Mesendoderm (in vitro differentiated cells): ENCODE data around the gene MT1A.

ENCODE experiments used
- DNase-seq: peaks from one replicate; pipeline ENCODE4 v3.0.0; 2013
- H2AK5ac ChIP-seq: 2 replicates; pipeline ENCODE4 v1.6.1; 2013; ENCODE audit warnings: low read length, inconsistent platforms
- H2BK120ac ChIP-seq: 2 replicates; pipeline ENCODE4 v1.6.1; 2013; ENCODE audit warnings: low read depth, mild to moderate bottlenecking, low read length, moderate library complexity, mixed read lengths
- H2BK15ac ChIP-seq: replicated peaks from 2 replicates; pipeline ENCODE4 v1.6.1; 2013; ENCODE audit warnings: low read depth, mild to moderate bottlenecking, moderate library complexity
- H2BK5ac ChIP-seq: 2 replicates; pipeline ENCODE4 v1.6.1; 2013; ENCODE audit warnings: low read length, inconsistent platforms
- H3K18ac ChIP-seq: 2 replicates; pipeline ENCODE4 v1.6.1; 2013; ENCODE audit warnings: mild to moderate bottlenecking, low read length, mixed read lengths
- H3K23ac ChIP-seq: one replicate; pipeline ENCODE4 v1.6.1; 2013; ENCODE audit warnings: low read length
- H3K27ac ChIP-seq: 2 replicates; pipeline ENCODE4 v1.5.1; 2013; ENCODE audit warnings: low read depth, mild to moderate bottlenecking, inconsistent platforms, low read length, moderate library complexity
- H3K27me3 ChIP-seq: 2 replicates; pipeline ENCODE4 v1.6.1; 2013; ENCODE audit warnings: low read length, control low read depth, mild to moderate bottlenecking, inconsistent platforms; ENCODE audit not compliant: insufficient read depth, poor library complexity
- H3K36me3 ChIP-seq: 2 replicates; pipeline ENCODE4 v1.6.1; 2013; ENCODE audit warnings: low read length, inconsistent platforms; ENCODE audit not compliant: control insufficient read depth, insufficient read depth
- H3K4ac ChIP-seq: one replicate; pipeline ENCODE4 v1.6.1; 2013; ENCODE audit warnings: low read depth, mild to moderate bottlenecking, low read length, moderate library complexity
- H3K4me1 ChIP-seq: 2 replicates; pipeline ENCODE4 v1.6.1; 2013; ENCODE audit warnings: low read depth, low read length, inconsistent platforms; ENCODE audit not compliant: control insufficient read depth
- H3K4me2 ChIP-seq: 2 replicates; pipeline ENCODE4 v1.6.1; 2013; ENCODE audit warnings: low read length
- H3K4me3 ChIP-seq: 2 replicates; pipeline ENCODE4 v1.5.1; 2013; ENCODE audit warnings: mild to moderate bottlenecking, low read length
- H3K56ac ChIP-seq: one replicate; pipeline ENCODE4 v1.6.1; 2013; ENCODE audit warnings: low read length
- H3K79me1 ChIP-seq: 2 replicates; pipeline ENCODE4 v1.6.1; 2013; ENCODE audit warnings: low read length, inconsistent platforms
- H3K79me2 ChIP-seq: 2 replicates; pipeline ENCODE4 v1.6.1; 2013; ENCODE audit warnings: mild to moderate bottlenecking, low read length; ENCODE audit not compliant: control insufficient read depth, insufficient read depth
- H3K9ac ChIP-seq: 2 replicates; pipeline ENCODE4 v1.6.1; 2013; ENCODE audit warnings: low read length, inconsistent platforms
- H4K5ac ChIP-seq: one replicate; pipeline ENCODE4 v1.6.1; 2013; ENCODE audit warnings: low read length
- H4K8ac ChIP-seq: one replicate; pipeline ENCODE4 v1.6.1; 2013; ENCODE audit warnings: low read depth, mild to moderate bottlenecking, control low read depth, low read length, moderate library complexity
- WGBS: extraction: QIAGEN DNeasy Blood & Tissue Kit; methylation state at CpG from one replicate; pipeline ENCODE4 v1.1.7; 2013; ENCODE audit warnings: low lambda C conversion rate, missing lambda C conversion rate; ENCODE audit not compliant: insufficient coverage; ENCODE audit errors: extremely low coverage; 5-methylcytosine and 5-hydroxymethylcytosine counted together

MT1A gene

DNA sequence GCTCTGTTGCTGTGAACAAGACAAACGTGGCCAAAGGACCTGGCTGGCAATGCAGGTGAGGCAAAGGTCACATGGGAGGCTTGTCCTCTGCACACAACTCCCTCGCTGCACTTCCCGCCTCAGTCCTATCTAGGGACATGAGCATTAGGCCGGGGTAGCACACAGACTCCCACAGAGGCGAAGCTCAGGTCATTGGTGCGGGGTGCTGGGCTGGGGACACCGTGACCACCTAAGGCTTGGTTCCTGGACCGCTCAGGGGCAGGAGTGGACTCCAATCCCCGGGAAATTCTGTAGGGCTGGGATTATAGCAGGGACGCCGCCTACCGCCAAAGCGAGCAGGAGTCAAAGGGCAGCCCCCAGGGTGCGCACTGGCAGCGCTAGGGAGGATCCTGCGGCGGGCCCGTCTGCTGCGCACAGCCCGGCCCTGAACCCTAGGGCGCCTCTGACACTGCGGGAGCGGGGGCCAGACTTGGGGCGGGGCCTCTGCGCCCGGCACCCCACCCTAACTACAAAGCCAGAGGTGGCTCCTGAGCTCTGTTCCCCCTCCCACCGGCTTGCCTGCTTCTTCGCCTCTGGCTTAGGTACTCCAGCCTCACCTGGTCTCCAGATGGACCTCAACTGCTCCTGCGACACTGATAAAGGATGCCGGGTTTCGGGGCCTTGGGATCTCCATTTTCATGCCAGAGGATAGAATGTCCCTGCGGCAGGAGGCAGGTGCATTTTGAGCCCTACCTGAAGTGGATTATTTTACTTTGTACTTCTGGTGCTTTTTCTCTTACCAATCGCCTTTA, 9.4 kb downstream of the MT1A start:
- peak overlapping the region; percentile 81 for H3K23ac ChIP-seq
- no peak overlapping the region for H3K18ac ChIP-seq
- H4K8ac ChIP-seq: no peak overlapping the region
- no peak overlapping the region for H3K27ac ChIP-seq
- no peak overlapping the region for H2BK15ac ChIP-seq
- H3K4me3 ChIP-seq: no peak overlapping the region
- no peak for DNase-seq
- H2AK5ac ChIP-seq: no peak overlapping the region
- H3K4me2 ChIP-seq: no peak overlapping the region
- H3K4me1 ChIP-seq: no peaks in the 10 kb centered on the region
- WGBS: no CpG with 5 or more reads among the region's 33 CpGs
- no peak overlapping the region for H3K56ac ChIP-seq
- no peaks in the 10 kb centered on the region for H3K79me1 ChIP-seq
- H3K27me3 ChIP-seq: peaks cover 64% of the 10 kb centered on the region
- H2BK120ac ChIP-seq: no peak overlapping the region
- H2BK5ac ChIP-seq: no peak overlapping the region
- no peak overlapping the region for H3K4ac ChIP-seq
- no peaks in the 10 kb centered on the region for H3K79me2 ChIP-seq
- no peak overlapping the region for H4K5ac ChIP-seq
- H3K9ac ChIP-seq: no peak overlapping the region
- no peaks in the 10 kb centered on the region for H3K36me3 ChIP-seq

DNA sequence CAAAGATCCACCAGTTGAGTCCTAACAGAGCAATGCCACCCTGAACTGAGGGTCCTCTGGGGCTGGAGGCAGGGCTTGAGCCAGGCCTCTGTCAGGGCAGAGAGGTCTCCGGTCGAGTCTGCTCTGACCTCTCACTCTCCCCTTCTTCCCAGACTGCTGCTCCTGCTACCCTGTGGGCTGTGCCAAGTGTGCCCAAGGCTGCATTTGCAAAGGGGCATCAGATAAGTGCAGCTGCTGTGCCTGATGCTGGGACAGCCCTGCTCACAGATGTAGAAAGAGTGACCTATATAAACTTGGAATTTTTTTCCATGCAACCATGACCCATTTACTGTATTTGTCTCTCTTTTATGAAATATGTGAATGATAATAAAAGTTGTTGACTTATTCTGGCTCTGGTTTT, 10.8 kb downstream of the MT1A start:
- no peak overlapping the region for H4K5ac ChIP-seq
- no peaks in the 10 kb centered on the region for H3K79me1 ChIP-seq
- no peak overlapping the region for H3K56ac ChIP-seq
- no peak overlapping the region for H4K8ac ChIP-seq
- H3K18ac ChIP-seq: no peak overlapping the region
- H3K4me3 ChIP-seq: no peak overlapping the region
- H3K9ac ChIP-seq: no peak overlapping the region
- DNase-seq: no peak
- no peak overlapping the region for H2AK5ac ChIP-seq
- no peak overlapping the region for H2BK15ac ChIP-seq
- H3K79me2 ChIP-seq: no peaks in the 10 kb centered on the region
- H2BK120ac ChIP-seq: no peak overlapping the region
- no peak overlapping the region for H3K27ac ChIP-seq
- H3K23ac ChIP-seq: no peak overlapping the region
- no peak overlapping the region for H3K4ac ChIP-seq
- H3K27me3 ChIP-seq: peaks cover 49% of the 10 kb centered on the region
- no peak overlapping the region for H2BK5ac ChIP-seq
- no CpG with 5 or more reads among the region's 2 CpGs for WGBS
- no peaks in the 10 kb centered on the region for H3K36me3 ChIP-seq
- no peak overlapping the region for H3K4me2 ChIP-seq
- no peaks in the 10 kb centered on the region for H3K4me1 ChIP-seq

DNA sequence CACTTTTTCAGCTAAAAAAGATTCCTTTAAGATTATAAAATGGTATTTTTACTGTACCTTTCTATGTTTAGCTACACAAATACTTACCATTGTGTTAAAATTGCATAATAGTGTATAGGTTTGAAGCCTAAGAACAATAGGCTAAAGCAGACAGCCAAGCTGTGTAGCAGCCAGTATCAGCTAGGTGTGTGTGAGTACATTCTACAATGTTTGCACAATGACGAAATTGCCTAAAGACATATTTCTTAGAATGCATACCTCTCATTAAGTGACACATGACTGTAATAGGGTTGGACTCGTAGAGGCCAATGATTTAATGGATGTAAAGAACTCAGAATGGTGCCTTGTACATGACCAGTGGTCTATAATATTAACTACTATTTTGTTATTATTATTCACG, 11.4 kb downstream of the MT1A start:
- no peak for DNase-seq
- no peaks in the 10 kb centered on the region for H3K79me1 ChIP-seq
- no peaks in the 10 kb centered on the region for H3K4me1 ChIP-seq
- H3K9ac ChIP-seq: no peak overlapping the region
- no CpG with 5 or more reads among the region's 3 CpGs for WGBS
- no peak overlapping the region for H2BK5ac ChIP-seq
- no peak overlapping the region for H2AK5ac ChIP-seq
- H2BK15ac ChIP-seq: no peak overlapping the region
- H3K4me2 ChIP-seq: no peak overlapping the region
- H3K18ac ChIP-seq: no peak overlapping the region
- peaks cover 44% of the 10 kb centered on the region for H3K27me3 ChIP-seq
- no peak overlapping the region for H3K27ac ChIP-seq
- no peak overlapping the region for H3K4ac ChIP-seq
- no peak overlapping the region for H2BK120ac ChIP-seq
- no peak overlapping the region for H3K56ac ChIP-seq
- no peak overlapping the region for H4K5ac ChIP-seq
- H3K36me3 ChIP-seq: no peaks in the 10 kb centered on the region
- H3K4me3 ChIP-seq: no peak overlapping the region
- H3K79me2 ChIP-seq: no peaks in the 10 kb centered on the region
- no peak overlapping the region for H4K8ac ChIP-seq
- no peak overlapping the region for H3K23ac ChIP-seq

DNA sequence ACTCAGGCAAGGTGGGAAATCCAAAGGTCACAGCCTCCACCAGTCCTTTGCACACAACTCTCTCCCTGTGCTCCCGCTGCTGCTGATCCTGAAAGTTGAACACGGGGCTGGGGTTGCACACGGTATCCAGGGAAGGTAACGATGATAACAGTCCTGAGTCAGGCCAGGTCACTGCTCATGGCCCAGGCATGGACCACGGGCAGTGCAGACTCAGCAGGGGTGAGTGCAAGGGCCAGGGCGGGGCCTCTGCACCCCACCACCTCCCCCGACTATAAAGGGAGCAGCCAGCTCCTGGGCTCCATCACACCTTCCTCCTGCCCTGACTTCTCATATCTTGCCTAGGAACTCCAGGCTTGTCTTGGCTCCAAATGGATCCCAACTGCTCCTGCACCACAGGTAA, 13.1 kb downstream of the MT1A start, which contains the start of gene MT1B:
MT1B (plus strand) TSS at position 301 of the 400 bp plus-strand sequence; CDS start at position 369, 68 bp downstream.
- no peak within 1 kb of the TSS for H2BK15ac ChIP-seq
- peaks cover 28% of the 10 kb centered on the region for H3K27me3 ChIP-seq
- no CpG with 5 or more reads among the region's 7 CpGs for WGBS
- H3K36me3 ChIP-seq: no peaks in the 10 kb centered on the region
- no peak within 1 kb of the TSS for H3K4me2 ChIP-seq
- H3K18ac ChIP-seq: no peak within 1 kb of the TSS
- no peak within 1 kb of the TSS for H3K23ac ChIP-seq
- no peak within 1 kb of the TSS for H4K8ac ChIP-seq
- no peak within 1 kb of the TSS for H3K4ac ChIP-seq
- H3K56ac ChIP-seq: no peak within 1 kb of the TSS
- no peaks in the 10 kb centered on the region for H3K4me1 ChIP-seq
- H3K27ac ChIP-seq: no peak within 1 kb of the TSS
- no peak within 1 kb of the TSS for H3K4me3 ChIP-seq
- no peak within 1 kb of the TSS for H2AK5ac ChIP-seq
- no peak within 1 kb of the TSS for H3K9ac ChIP-seq
- H3K79me2 ChIP-seq: no peaks in the 10 kb centered on the region
- no peak within 1 kb of the TSS for H2BK5ac ChIP-seq
- no peaks in the 10 kb centered on the region for H3K79me1 ChIP-seq
- no peak within 1 kb of the TSS for H2BK120ac ChIP-seq
- H4K5ac ChIP-seq: no peak within 1 kb of the TSS
- DNase-seq: no peak

DNA sequence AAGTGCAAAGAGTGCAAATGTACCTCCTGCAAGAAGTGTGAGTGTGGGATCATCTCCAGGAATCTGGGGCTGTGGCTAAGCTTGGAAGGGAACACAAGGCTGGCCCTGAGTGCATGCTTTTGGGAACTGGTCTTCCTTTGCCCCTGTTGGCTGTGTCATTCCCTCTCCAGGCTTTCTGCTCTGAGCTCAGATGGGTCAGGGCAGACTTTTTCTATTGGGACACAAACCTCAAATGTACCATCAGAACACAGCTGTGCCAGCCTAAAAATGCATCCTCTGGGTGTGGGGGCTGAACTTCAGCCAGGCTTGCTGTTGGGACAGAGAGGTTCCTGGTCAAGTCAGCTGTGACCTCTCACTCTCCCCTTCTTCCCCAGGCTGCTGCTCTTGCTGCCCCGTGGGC, 14.1 kb downstream of the MT1A start:
- H3K23ac ChIP-seq: no peak overlapping the region
- no peak overlapping the region for H3K4me2 ChIP-seq
- no peak overlapping the region for H3K4me3 ChIP-seq
- no CpG with 5 or more reads among the region's 1 CpG for WGBS
- no peak overlapping the region for H3K9ac ChIP-seq
- H3K27ac ChIP-seq: no peak overlapping the region
- H2BK120ac ChIP-seq: no peak overlapping the region
- no peaks in the 10 kb centered on the region for H3K4me1 ChIP-seq
- no peak for DNase-seq
- H2BK5ac ChIP-seq: no peak overlapping the region
- H2AK5ac ChIP-seq: no peak overlapping the region
- no peak overlapping the region for H3K18ac ChIP-seq
- H2BK15ac ChIP-seq: no peak overlapping the region
- H3K36me3 ChIP-seq: no peaks in the 10 kb centered on the region
- H3K56ac ChIP-seq: no peak overlapping the region
- no peak overlapping the region for H4K5ac ChIP-seq
- no peaks in the 10 kb centered on the region for H3K79me1 ChIP-seq
- no peaks in the 10 kb centered on the region for H3K79me2 ChIP-seq
- no peak overlapping the region for H4K8ac ChIP-seq
- no peak overlapping the region for H3K4ac ChIP-seq
- peaks cover 19% of the 10 kb centered on the region for H3K27me3 ChIP-seq

DNA sequence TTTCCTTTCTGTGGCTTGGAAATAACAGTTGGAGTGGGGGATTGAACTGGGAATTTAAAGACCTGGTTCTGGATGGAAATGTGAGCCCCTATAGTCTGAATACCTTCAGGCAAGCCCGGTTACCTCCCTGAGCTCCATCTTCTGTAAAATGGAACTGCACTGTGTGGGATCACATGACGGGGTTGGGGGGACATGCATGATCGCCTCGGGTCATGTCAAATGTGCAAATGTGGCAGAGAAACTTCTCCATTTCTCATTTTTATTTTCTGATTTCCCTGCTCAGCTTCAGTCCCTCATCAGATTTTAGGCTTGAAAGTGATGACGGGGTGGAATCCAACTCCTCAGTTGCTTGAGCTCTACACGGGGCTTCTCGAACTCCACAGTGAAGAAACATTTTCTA, 14.8 kb downstream of the MT1A start:
- peaks cover 2% of the 10 kb centered on the region for H3K4me1 ChIP-seq
- no peaks in the 10 kb centered on the region for H3K36me3 ChIP-seq
- peaks cover 15% of the 10 kb centered on the region for H3K27me3 ChIP-seq
- no peak overlapping the region for H4K5ac ChIP-seq
- H3K23ac ChIP-seq: no peak overlapping the region
- H3K18ac ChIP-seq: no peak overlapping the region
- no peak for DNase-seq
- H3K4me3 ChIP-seq: no peak overlapping the region
- H2BK5ac ChIP-seq: no peak overlapping the region
- H2AK5ac ChIP-seq: no peak overlapping the region
- H3K4ac ChIP-seq: no peak overlapping the region
- H3K79me2 ChIP-seq: no peaks in the 10 kb centered on the region
- no peak overlapping the region for H3K27ac ChIP-seq
- H2BK15ac ChIP-seq: no peak overlapping the region
- no peak overlapping the region for H3K56ac ChIP-seq
- no peak overlapping the region for H2BK120ac ChIP-seq
- H3K4me2 ChIP-seq: no peak overlapping the region
- no peak overlapping the region for H4K8ac ChIP-seq
- WGBS: no CpG with 5 or more reads among the region's 7 CpGs
- no peak overlapping the region for H3K9ac ChIP-seq
- no peaks in the 10 kb centered on the region for H3K79me1 ChIP-seq
